ENCODE measurements around the gene TXNRD2.
A peak's percentile ranks its signal among the peaks of the same experiment; 100 is the strongest.

The TXNRD2 gene

GRCh38 chr22:19978748-19979147 lies 37.1 kb upstream of the TXNRD2 start:
- peaks cover 11% of the 10 kb centered on the region for H3K4me1 ChIP-seq (ENCODE audit: control insufficient read depth, insufficient read depth, low read length)
- H3K27ac ChIP-seq (ENCODE audit: low read depth, low read length) = no peak overlapping the region
- H3K36me3 ChIP-seq (ENCODE audit: control insufficient read depth, insufficient read depth, low read length) = peaks cover 41% of the 10 kb centered on the region
- no peak overlapping the region for H3K9ac ChIP-seq (ENCODE audit: low read depth, low read length)
- H3K27me3 ChIP-seq (ENCODE audit: control insufficient read depth, insufficient read depth, low read length) = no peaks in the 10 kb centered on the region
- no peaks in the 10 kb centered on the region for H3K9me3 ChIP-seq (ENCODE audit: control insufficient read depth, insufficient read depth, low read length)
- no peak overlapping the region for H3K4me3 ChIP-seq (ENCODE audit: low read depth, low read length)

- Histone ChIP-seq H3K4me1 (ENCODE audit: control insufficient read depth, insufficient read depth, low read length) (peaks cover 11% of the 10 kb centered on the region), H3K27me3 (ENCODE audit: control insufficient read depth, insufficient read depth, low read length) (no peaks in the 10 kb centered on the region), H3K4me3 (ENCODE audit: low read depth, low read length) (no peak overlapping the region), H3K9ac (ENCODE audit: low read depth, low read length) (no peak overlapping the region), H3K27ac (ENCODE audit: low read depth, low read length) (no peak overlapping the region), H3K9me3 (ENCODE audit: control insufficient read depth, insufficient read depth, low read length) (no peaks in the 10 kb centered on the region), H3K36me3 (ENCODE audit: control insufficient read depth, insufficient read depth, low read length) (peaks cover 52% of the 10 kb centered on the region)
Observed at GRCh38 chr22:19977296-19978243, 36.0 kb upstream of the TXNRD2 start.

GRCh38 chr22:19976671-19977070 lies 35.1 kb upstream of the TXNRD2 start:
- Histone ChIP-seq H3K27me3 (ENCODE audit: control insufficient read depth, insufficient read depth, low read length) (no peaks in the 10 kb centered on the region), H3K4me1 (ENCODE audit: control insufficient read depth, insufficient read depth, low read length) (peaks cover 11% of the 10 kb centered on the region), H3K27ac (ENCODE audit: low read depth, low read length) (no peak overlapping the region), H3K9me3 (ENCODE audit: control insufficient read depth, insufficient read depth, low read length) (no peaks in the 10 kb centered on the region), H3K4me3 (ENCODE audit: low read depth, low read length) (no peak overlapping the region), H3K9ac (ENCODE audit: low read depth, low read length) (no peak overlapping the region), H3K36me3 (ENCODE audit: control insufficient read depth, insufficient read depth, low read length) (peaks cover 57% of the 10 kb centered on the region)

GRCh38 chr22:19975707-19976035 lies 34.1 kb upstream of the TXNRD2 start:
- Histone ChIP-seq H3K27me3 (ENCODE audit: control insufficient read depth, insufficient read depth, low read length) (no peaks in the 10 kb centered on the region), H3K9me3 (ENCODE audit: control insufficient read depth, insufficient read depth, low read length) (no peaks in the 10 kb centered on the region), H3K9ac (ENCODE audit: low read depth, low read length) (no peak overlapping the region), H3K4me3 (ENCODE audit: low read depth, low read length) (no peak overlapping the region), H3K27ac (ENCODE audit: low read depth, low read length) (peak overlapping the region; percentile 74), H3K4me1 (ENCODE audit: control insufficient read depth, insufficient read depth, low read length) (peaks cover 11% of the 10 kb centered on the region), H3K36me3 (ENCODE audit: control insufficient read depth, insufficient read depth, low read length) (peaks cover 61% of the 10 kb centered on the region)

- Histone ChIP-seq H3K4me3 (ENCODE audit: low read depth, low read length) (no peak overlapping the region), H3K36me3 (ENCODE audit: control insufficient read depth, insufficient read depth, low read length) (peaks cover 58% of the 10 kb centered on the region), H3K27ac (ENCODE audit: low read depth, low read length) (peak overlapping the region; percentile 74), H3K27me3 (ENCODE audit: control insufficient read depth, insufficient read depth, low read length) (no peaks in the 10 kb centered on the region), H3K9me3 (ENCODE audit: control insufficient read depth, insufficient read depth, low read length) (no peaks in the 10 kb centered on the region), H3K4me1 (ENCODE audit: control insufficient read depth, insufficient read depth, low read length) (peaks cover 11% of the 10 kb centered on the region), H3K9ac (ENCODE audit: low read depth, low read length) (no peak overlapping the region)
Observed at GRCh38 chr22:19974935-19975706, 33.5 kb upstream of the TXNRD2 start.

- Histone ChIP-seq H3K27ac (ENCODE audit: low read depth, low read length) (peak overlapping the region; percentile 74), H3K36me3 (ENCODE audit: control insufficient read depth, insufficient read depth, low read length) (peaks cover 51% of the 10 kb centered on the region), H3K9ac (ENCODE audit: low read depth, low read length) (no peak overlapping the region)
Observed at GRCh38 chr22:19974268-19974861, 32.7 kb upstream of the TXNRD2 start.

GRCh38 chr22:19973551-19974267 lies 32.1 kb upstream of the TXNRD2 start:
- no peaks in the 10 kb centered on the region for H3K9me3 ChIP-seq (ENCODE audit: control insufficient read depth, insufficient read depth, low read length)
- no peaks in the 10 kb centered on the region for H3K27me3 ChIP-seq (ENCODE audit: control insufficient read depth, insufficient read depth, low read length)
- H3K36me3 ChIP-seq (ENCODE audit: control insufficient read depth, insufficient read depth, low read length) = peaks cover 44% of the 10 kb centered on the region
- no peak overlapping the region for H3K9ac ChIP-seq (ENCODE audit: low read depth, low read length)
- H3K4me3 ChIP-seq (ENCODE audit: low read depth, low read length) = no peak overlapping the region
- no peak overlapping the region for H3K27ac ChIP-seq (ENCODE audit: low read depth, low read length)
- H3K4me1 ChIP-seq (ENCODE audit: control insufficient read depth, insufficient read depth, low read length) = peaks cover 11% of the 10 kb centered on the region

More at GRCh38 chr22:19974268-19974861, 32.7 kb upstream of the TXNRD2 start:
- H3K4me1 ChIP-seq (ENCODE audit: control insufficient read depth, insufficient read depth, low read length) = peaks cover 11% of the 10 kb centered on the region
- H3K27me3 ChIP-seq (ENCODE audit: control insufficient read depth, insufficient read depth, low read length) = no peaks in the 10 kb centered on the region
- no peaks in the 10 kb centered on the region for H3K9me3 ChIP-seq (ENCODE audit: control insufficient read depth, insufficient read depth, low read length)
- H3K4me3 ChIP-seq (ENCODE audit: low read depth, low read length) = no peak overlapping the region

- Histone ChIP-seq H3K36me3 (ENCODE audit: control insufficient read depth, insufficient read depth, low read length) (peaks cover 43% of the 10 kb centered on the region), H3K4me1 (ENCODE audit: control insufficient read depth, insufficient read depth, low read length) (peaks cover 11% of the 10 kb centered on the region), H3K27me3 (ENCODE audit: control insufficient read depth, insufficient read depth, low read length) (no peaks in the 10 kb centered on the region), H3K9me3 (ENCODE audit: control insufficient read depth, insufficient read depth, low read length) (no peaks in the 10 kb centered on the region), H3K27ac (ENCODE audit: low read depth, low read length) (no peak overlapping the region), H3K4me3 (ENCODE audit: low read depth, low read length) (no peak overlapping the region), H3K9ac (ENCODE audit: low read depth, low read length) (no peak overlapping the region)
Observed at GRCh38 chr22:19972652-19973550, 31.3 kb upstream of the TXNRD2 start.

GRCh38 chr22:19972251-19972650 lies 30.6 kb upstream of the TXNRD2 start:
- H3K4me3 ChIP-seq (ENCODE audit: low read depth, low read length) = no peak overlapping the region
- no peaks in the 10 kb centered on the region for H3K9me3 ChIP-seq (ENCODE audit: control insufficient read depth, insufficient read depth, low read length)
- peaks cover 11% of the 10 kb centered on the region for H3K4me1 ChIP-seq (ENCODE audit: control insufficient read depth, insufficient read depth, low read length)
- H3K9ac ChIP-seq (ENCODE audit: low read depth, low read length) = no peak overlapping the region
- H3K27me3 ChIP-seq (ENCODE audit: control insufficient read depth, insufficient read depth, low read length) = no peaks in the 10 kb centered on the region
- H3K36me3 ChIP-seq (ENCODE audit: control insufficient read depth, insufficient read depth, low read length) = peaks cover 38% of the 10 kb centered on the region
- no peak overlapping the region for H3K27ac ChIP-seq (ENCODE audit: low read depth, low read length)

Data from HUES48 (cell line).